ENCODE measurements around the gene FOXP4. TPM values are rescaled to one million over a fixed set of nuclear protein-coding genes. Genes with fewer than 3 reads are reported as not detected.

FOXP4 gene
- total and polyA plus RNA-seq, 2 of the 13 experiments (the other 11 are each of a cell fraction or from before 2014, with no cell fraction given), result 11.0 to 12.4 TPM

GRCh38 chr6:41528409-41528963 is 17.7 kb upstream of the FOXP4 start (continued):
- TF ChIP-seq KDM1A (CRISPR knock-in tag; IDR thresholded peaks at IDR 0.05) (no peak), ZMYM3 (CRISPR knock-in tag; IDR thresholded peaks at IDR 0.05) (peak; percentile 10; the same call in 1 of the 2 replicates), ZNF512B (CRISPR knock-in tag; IDR thresholded peaks at IDR 0.05; ENCODE audit: borderline replicate concordance) (0 out of 2 replicates have a peak, but pooled peaks have one; percentile 44), HMG20A (CRISPR knock-in tag; IDR thresholded peaks at IDR 0.05; ENCODE audit: borderline replicate concordance) (no peak), ATF2 (CRISPR knock-in tag; IDR thresholded peaks at IDR 0.05) (no peak), ZBED4 (CRISPR knock-in tag; IDR thresholded peaks at IDR 0.05; ENCODE audit: borderline replicate concordance) (no peak), PTBP1 (IDR thresholded peaks at IDR 0.05; ENCODE audit: low read depth, low read length, poor library complexity, severe bottlenecking) (no peak), ZNF543 (CRISPR knock-in tag; IDR thresholded peaks at IDR 0.05) (no peak), HNRNPL (IDR thresholded peaks at IDR 0.05; ENCODE audit: low read depth, low read length) (no peak), ZNF776 (CRISPR knock-in tag; IDR thresholded peaks at IDR 0.05) (no peak), FOXP4 (CRISPR knock-in tag; IDR thresholded peaks at IDR 0.05) (no peak), ATRX (CRISPR knock-in tag; IDR thresholded peaks at IDR 0.05; ENCODE audit: borderline replicate concordance) (no peak), TMF1 (CRISPR knock-in tag; IDR thresholded peaks at IDR 0.05; ENCODE audit: low read depth) (no peak), ZNF10 (CRISPR knock-in tag; IDR thresholded peaks at IDR 0.05; ENCODE audit: borderline replicate concordance, low read depth) (no peak), ERF (CRISPR knock-in tag; IDR thresholded peaks at IDR 0.05) (no peak), ZNF703 (CRISPR knock-in tag; IDR thresholded peaks at IDR 0.05; ENCODE audit: borderline replicate concordance) (no peak), NFIB (CRISPR knock-in tag; IDR thresholded peaks at IDR 0.05; ENCODE audit: borderline replicate concordance) (no peak), ZNF569 (CRISPR knock-in tag; IDR thresholded peaks at IDR 0.05; ENCODE audit: borderline replicate concordance) (no peak), ZFP1 (CRISPR knock-in tag; IDR thresholded peaks at IDR 0.05) (no peak), ZNF30 (CRISPR knock-in tag; IDR thresholded peaks at IDR 0.05) (no peak), SP1 (IDR thresholded peaks at IDR 0.05) (no peak), SP1 (CRISPR knock-in tag; IDR thresholded peaks at IDR 0.05) (no peak)

Data from HepG2 (cell line).